ENCODE data around the gene GNB1L. TPM values are rescaled to one million over a fixed set of nuclear protein-coding genes. Genes with fewer than 3 reads are reported as not detected.

Gene GNB1L
- total and polyA plus RNA-seq, 9 of the 15 experiments (the other 6 are each of a cell fraction or from before 2014, with no cell fraction given), result 0.56 to 50.5 (median 10.2) TPM

DNA sequence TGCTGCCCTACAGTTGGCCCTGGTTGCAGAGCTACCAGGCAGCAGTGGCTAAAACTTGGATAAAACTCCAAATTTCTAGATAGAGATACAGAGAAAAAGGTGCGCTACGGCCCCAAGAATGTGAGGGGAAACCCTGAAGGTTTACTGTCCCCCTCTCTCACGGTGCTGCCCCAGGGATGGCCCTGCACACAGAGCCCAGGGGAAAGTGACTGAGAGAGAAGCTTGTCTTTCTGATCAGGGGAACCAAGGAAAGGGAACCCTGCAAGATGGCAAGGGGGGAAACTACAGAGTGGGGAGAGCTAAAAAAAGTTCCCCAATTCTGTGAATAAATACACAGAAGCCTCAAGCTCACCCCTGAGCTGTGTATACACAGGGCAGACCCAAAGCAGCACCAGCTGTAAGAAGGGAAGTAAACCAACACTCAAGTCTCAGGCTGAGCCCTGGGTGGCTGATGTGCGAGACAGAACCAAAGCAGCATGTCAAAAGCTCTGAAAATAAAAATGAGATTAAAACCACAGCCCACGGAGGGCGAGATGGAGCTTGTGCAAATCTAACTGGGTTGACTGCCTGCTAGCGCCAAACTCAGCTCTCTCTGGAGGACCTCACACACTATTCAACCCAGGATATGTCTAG, 22.1 kb downstream of the GNB1L start (continued):
- TF ChIP-seq, protein P1, sequence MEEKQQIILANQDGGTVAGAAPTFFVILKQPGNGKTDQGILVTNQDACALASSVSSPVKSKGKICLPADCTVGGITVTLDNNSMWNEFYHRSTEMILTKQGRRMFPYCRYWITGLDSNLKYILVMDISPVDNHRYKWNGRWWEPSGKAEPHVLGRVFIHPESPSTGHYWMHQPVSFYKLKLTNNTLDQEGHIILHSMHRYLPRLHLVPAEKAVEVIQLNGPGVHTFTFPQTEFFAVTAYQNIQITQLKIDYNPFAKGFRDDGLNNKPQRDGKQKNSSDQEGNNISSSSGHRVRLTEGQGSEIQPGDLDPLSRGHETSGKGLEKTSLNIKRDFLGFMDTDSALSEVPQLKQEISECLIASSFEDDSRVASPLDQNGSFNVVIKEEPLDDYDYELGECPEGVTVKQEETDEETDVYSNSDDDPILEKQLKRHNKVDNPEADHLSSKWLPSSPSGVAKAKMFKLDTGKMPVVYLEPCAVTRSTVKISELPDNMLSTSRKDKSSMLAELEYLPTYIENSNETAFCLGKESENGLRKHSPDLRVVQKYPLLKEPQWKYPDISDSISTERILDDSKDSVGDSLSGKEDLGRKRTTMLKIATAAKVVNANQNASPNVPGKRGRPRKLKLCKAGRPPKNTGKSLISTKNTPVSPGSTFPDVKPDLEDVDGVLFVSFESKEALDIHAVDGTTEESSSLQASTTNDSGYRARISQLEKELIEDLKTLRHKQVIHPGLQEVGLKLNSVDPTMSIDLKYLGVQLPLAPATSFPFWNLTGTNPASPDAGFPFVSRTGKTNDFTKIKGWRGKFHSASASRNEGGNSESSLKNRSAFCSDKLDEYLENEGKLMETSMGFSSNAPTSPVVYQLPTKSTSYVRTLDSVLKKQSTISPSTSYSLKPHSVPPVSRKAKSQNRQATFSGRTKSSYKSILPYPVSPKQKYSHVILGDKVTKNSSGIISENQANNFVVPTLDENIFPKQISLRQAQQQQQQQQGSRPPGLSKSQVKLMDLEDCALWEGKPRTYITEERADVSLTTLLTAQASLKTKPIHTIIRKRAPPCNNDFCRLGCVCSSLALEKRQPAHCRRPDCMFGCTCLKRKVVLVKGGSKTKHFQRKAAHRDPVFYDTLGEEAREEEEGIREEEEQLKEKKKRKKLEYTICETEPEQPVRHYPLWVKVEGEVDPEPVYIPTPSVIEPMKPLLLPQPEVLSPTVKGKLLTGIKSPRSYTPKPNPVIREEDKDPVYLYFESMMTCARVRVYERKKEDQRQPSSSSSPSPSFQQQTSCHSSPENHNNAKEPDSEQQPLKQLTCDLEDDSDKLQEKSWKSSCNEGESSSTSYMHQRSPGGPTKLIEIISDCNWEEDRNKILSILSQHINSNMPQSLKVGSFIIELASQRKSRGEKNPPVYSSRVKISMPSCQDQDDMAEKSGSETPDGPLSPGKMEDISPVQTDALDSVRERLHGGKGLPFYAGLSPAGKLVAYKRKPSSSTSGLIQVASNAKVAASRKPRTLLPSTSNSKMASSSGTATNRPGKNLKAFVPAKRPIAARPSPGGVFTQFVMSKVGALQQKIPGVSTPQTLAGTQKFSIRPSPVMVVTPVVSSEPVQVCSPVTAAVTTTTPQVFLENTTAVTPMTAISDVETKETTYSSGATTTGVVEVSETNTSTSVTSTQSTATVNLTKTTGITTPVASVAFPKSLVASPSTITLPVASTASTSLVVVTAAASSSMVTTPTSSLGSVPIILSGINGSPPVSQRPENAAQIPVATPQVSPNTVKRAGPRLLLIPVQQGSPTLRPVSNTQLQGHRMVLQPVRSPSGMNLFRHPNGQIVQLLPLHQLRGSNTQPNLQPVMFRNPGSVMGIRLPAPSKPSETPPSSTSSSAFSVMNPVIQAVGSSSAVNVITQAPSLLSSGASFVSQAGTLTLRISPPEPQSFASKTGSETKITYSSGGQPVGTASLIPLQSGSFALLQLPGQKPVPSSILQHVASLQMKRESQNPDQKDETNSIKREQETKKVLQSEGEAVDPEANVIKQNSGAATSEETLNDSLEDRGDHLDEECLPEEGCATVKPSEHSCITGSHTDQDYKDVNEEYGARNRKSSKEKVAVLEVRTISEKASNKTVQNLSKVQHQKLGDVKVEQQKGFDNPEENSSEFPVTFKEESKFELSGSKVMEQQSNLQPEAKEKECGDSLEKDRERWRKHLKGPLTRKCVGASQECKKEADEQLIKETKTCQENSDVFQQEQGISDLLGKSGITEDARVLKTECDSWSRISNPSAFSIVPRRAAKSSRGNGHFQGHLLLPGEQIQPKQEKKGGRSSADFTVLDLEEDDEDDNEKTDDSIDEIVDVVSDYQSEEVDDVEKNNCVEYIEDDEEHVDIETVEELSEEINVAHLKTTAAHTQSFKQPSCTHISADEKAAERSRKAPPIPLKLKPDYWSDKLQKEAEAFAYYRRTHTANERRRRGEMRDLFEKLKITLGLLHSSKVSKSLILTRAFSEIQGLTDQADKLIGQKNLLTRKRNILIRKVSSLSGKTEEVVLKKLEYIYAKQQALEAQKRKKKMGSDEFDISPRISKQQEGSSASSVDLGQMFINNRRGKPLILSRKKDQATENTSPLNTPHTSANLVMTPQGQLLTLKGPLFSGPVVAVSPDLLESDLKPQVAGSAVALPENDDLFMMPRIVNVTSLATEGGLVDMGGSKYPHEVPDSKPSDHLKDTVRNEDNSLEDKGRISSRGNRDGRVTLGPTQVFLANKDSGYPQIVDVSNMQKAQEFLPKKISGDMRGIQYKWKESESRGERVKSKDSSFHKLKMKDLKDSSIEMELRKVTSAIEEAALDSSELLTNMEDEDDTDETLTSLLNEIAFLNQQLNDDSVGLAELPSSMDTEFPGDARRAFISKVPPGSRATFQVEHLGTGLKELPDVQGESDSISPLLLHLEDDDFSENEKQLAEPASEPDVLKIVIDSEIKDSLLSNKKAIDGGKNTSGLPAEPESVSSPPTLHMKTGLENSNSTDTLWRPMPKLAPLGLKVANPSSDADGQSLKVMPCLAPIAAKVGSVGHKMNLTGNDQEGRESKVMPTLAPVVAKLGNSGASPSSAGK (IDR thresholded peaks at IDR 0.05), result no peak
